Left renal cortex interstitium (tissue), 4 donors: ENCODE measurements around the gene CORO1A. TPM values are rescaled to one million over a fixed set of nuclear protein-coding genes. Genes with fewer than 3 reads are reported as not detected.
A peak's percentile ranks its signal among the peaks of the same experiment; 100 is the strongest.
"Not testable (repeated sequence)": the region's sequence is repeated elsewhere in the genome, so short reads cannot be mapped to it uniquely, and the experiment has no call there.

Experiments
- DNase-seq, 4 donors: peaks; one replicate each; pipeline ENCODE4 v3.0.0-alpha.2; 2013; ENCODE audit warnings: low read depth in 4 of 4, low spot score in 2 of 4, missing footprints in 1 of 4
- polyA plus RNA-seq, 4 donors: library from polyadenylated mRNA; unstranded; fragments of 120-200 nt; gene quantifications; one replicate each; pipeline ENCODE4 v1.2.1, GENCODE V29; 2013; ENCODE audit not compliant: insufficient read length in 4 of 4

CORO1A gene
- 10 to 100 TPM in 2 of 4 donors, 1 to 10 TPM in 2; 7.6 to 15.3 (median 11.2) TPM for polyA plus RNA-seq

DNA sequence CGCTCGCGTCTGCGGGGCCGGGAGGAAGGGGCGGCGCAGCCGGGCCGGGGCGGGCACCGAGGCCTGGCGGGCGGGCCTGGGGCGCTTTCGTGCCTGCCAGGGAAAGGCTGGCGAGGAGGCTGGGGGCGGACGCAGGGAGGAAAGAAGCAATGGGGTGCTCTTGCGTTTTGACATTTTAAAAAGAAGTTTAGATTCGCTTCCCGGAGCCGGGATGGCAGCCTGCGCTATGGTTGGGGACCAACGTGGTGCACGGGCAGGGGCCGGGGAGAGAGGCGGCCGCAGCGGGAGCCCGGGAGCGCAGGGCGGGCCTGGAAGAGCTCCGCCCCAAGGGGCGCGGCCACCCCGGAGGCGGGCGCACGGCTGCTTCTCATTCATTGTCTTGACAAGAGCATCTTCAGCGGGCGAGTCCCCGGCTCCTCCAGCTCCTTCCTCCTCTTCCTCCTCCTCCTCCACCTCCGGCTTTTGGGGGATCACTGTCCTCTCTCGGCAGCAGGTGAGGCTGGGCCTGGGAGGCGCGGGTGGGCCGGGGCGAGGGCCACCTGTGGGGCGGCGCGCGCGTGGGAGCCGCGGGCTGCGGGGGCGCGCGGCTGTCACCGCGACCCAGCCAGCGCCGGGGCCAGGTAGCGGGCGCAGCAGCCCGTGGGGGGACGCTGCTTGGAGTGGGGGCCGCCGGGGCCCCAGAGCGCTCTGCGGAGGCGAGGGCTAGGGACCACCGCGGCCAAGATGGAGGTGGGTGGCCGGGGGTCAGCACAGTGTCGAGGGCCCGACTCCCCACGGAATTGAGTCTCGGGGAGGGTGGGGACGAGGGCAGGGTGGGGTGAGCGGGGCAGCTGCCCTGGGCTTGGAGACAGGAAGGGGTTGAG is at the start of gene CORO1A:
Gene CORO1A, plus strand, starts transcription at position 370 of the 863 bp plus-strand sequence. CDS start 1,608 bp downstream, outside the sequence.
- DNase-seq, result peak; percentile 37 to 63 (median 56)

DNA sequence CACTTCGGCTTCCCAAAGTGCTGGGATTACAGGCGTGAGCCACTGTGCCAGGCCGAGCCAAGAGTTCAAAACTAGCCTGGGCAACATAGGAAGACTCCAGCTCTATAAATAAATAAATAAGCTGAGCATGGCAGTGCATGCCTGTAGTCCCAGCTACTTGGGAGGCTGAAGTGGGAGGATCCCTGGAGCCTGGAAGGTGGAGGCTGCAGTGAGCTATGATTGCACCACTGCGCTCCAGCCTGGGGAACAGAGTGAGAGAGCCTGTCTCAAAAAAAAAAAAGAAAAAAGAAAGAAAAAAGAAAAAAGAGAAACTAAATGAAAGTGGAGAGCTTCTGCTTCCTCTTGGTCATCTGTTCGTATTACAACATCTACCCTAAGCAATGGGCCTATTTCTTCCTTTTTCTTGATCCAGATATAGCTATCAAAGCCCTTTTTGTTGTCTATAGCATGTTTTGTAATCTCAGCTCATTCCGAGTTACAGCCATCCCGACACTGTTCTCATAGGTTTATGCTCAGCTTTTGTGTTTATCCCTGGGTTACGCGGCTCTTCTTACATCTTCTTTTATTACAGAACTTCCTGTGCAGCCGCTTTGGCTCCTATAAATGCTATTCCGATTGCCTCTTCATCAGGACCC is 46.3 kb upstream of the CORO1A start:
- no peak for DNase-seq

DNA sequence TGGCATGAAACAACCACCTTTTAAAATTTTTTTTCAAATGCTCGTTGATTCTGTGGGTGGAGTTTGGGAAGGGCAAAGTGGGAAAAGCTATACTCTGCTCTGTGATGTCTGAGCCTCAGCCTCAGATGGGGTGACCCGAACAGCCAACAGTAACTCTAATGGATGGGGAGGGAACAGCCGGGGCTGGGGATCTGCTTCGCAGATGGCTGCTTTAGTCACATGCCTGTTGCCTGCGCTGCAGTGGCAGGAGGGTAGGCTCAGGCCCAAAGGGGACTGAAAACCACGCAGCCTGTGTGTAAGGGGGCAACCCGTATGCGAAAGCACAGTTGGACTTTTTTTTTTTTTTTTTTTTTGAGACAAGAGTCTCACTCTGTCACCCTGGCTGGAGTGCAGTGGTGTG is 45.5 kb upstream of the CORO1A start:
- DNase-seq, result no peak

DNA sequence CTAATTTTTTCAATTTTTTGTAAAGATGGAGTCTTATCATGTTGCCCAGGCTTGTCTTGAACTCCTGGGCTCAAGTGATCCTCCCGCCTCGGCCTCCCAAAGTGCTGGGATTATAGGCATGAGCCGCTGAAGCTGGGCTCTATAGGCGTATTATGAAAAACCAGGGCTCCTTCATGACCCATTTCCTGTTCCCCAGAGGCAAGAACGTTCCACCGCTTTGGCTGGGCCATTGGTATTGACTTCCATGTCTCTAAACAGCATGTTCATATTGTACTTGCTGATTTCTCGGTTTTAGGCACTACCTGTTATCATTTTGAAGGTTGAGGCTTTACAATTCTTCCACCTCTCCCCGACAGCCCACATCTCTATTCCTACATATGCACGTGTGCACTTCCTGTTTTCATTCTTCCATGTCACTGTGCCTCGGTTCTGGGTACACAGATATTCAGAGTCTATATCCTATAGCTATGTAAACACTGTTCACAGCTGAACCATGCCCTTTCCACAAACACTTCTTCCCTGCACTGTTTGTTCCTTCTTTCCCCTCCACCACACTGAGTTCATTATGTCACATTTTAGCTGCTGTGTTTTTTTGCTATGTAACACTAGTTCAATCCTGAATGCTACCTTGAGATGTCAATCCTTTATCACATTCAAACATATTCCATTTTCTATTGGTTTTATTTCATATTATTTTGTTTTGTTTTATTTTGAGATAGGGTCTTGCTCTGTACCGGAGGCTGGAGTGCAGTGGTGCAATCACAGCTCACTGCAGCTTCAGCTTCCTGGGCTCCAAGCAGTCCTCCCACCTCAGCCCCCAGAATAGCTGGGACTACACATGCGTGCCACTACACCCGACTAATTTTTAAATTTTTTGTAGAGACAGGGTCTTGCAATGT is 43.6 kb upstream of the CORO1A start:
- no peak for DNase-seq

DNA sequence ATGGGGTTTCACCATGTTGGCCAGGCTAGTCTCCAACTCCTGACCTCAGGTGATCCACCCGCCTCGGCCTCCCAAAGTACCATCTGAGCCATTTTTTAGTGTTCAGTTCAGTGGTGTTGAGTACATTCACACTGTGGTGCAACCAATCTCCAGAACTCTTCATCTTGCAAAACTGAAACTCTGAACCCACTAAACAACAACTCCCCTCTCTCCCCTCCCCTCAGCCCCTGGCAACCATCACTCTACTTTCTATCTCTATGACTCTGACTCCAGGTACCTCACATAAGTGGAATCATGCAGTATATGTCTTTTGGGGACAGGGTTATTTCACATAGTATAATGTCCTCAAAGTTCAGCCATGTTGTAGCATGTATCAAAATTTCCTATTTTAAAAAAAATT is 41.7 kb upstream of the CORO1A start:
- no peak for DNase-seq

DNA sequence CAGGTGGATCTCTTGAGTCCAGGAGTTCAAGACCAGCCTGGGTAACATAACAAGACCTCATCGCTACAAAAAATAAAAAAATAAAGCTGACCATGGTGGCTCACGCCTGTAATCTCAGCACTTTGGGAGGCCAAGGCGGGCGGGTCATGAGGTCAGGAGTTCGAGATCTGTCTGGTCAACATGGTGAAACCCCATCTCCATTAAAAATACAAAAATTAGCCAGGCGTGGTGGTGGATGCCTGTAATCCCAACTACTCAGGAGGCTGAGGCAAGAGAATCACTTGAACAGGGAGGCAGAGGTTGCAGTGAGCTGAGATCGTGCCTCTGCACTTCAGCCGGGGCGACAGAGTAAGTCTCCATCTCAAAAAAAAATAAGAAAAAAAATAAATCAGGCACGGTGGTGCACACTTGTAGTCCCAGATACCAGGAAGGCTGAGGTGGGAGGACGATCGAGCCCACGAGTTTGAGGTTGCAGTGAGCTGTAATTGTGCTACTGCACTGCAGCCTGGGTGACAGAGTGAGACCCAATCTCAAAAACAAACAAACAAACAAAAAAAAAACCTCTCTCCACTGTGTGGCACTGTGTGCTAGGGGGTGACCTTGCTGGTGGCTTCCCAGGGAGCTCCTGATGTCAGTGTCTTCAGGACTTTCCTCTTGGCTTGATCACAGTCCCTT is 40.6 kb upstream of the CORO1A start:
- no peak for DNase-seq

DNA sequence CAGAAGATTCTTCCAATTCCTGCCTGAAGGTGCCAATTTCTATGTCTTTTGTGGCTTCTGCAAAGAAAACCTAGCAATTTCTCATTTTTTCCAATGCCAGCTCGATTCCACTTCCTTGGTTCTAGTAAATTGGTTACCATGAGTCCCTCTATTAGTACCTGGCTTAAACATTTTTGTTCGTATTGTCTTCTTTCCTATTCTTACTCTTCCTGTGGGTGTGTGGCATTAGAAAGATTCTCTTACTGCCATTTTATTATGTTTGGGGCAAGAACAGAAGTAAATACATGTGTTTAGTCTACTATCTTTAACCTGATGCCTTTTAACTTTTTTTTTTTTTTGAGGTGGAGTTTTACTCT is 40.1 kb upstream of the CORO1A start:
- DNase-seq, result no peak

DNA sequence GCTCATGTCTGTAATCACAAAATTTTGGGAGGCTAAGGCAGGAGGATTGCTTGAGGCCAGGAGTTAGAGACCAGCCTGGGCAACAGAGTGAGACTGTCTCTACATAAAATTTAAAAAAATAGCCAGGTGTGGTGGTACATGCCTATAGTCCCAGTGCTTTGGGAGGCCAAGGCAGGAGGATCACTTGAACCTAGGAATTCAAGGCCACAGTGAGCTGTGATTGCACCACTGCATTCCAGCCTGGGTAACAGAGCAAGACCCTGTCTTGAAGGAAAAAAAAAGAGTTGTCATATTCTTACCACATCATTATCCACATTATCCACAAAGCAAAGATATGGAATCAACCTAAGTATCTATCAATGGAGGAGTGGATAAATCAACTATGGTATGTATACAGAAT is 39.4 kb upstream of the CORO1A start:
- DNase-seq, result no peak

DNA sequence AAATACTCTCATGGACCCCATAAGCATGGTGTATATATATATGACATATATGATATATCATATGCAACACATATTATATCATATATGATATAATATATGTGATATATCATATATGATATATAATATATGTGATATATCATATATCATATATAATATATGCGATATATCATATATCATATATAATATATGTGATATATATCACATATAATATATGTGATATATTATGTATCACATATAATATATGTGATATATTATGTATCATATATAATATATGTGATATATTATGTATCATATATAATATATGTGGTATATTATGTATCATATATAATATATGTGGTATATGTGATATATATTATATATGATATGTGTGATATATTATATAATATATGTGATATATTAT is 38.5 kb upstream of the CORO1A start:
- DNase-seq, result no peak

DNA sequence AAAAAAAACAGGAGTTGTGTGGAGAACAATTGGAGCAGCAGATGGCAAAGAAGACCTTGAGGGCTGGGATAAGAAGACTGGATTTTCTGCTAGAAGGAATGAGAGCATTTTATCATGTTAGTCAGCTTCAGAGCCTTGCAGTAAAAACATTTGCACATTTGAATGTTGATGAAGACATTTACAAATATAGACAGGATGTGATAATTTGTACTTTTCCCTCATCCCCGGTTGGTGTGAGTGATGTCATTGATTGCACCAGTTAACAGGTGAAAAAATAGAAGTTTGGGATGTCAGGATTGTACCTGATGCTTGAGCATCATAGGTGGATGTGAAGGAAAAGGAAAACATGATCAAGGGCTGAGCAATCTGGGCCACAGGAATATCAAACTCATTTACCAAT is 37.7 kb upstream of the CORO1A start:
- no peak for DNase-seq

DNA sequence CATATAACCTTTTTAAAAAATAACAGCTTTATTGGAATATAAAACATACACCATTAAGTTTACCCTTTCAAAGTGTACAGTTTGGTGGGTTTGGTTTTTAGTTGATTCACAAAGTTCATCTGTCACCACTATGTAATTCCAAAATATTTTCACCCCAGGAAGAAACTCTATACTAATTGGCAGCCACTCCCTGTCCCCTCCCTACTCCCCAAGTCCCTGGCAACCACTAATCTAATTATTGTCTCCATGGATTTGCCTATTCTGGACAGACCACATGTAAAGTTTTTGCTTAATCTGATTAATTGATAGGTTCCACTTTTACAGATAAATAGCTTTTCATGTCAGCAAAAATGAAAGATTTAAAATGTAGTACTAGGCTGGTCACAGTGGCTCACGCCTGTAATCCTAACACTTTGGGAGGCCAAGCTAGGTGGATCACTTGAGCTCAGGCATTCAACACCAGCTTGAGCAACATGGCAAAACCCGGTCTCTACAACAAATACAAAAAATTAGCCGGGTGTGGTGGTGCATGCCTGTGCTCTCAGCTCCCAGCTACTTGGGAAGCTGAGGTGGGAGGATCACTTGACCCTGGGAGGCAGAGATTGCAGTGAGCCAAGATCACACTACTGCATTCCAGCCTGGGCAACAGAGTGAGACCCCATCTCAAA is 35.4 kb upstream of the CORO1A start:
- DNase-seq, result no peak

DNA sequence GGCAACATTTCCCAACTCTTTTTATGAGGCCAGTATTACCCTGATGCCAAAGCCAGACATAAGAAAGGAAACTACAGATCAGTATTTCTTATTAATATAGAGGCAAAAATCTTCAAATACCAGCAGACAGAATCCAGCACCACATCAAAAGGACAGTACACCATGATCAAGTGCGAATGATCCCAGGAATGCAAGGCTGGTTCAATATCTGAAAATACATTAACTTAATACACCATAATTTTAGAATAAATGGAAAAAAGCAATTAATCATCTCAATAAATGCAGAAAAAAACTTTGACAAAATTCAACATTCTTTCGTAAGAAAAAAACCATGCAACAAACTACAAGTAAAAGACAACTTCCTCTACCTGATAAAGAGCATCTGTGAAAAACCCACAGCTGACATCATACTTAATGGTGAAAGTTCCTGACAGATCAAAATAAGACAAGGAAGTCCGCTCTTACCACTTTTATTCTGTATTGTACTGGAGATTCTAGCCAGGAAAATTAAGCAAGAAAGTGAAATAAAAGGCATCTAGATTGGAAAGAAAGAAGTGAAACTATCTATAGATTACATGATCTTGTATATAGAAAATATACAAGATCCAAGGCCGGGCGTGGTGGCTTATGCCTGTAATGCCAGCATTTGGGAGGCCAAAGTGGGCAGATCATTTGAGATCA is 34.0 kb upstream of the CORO1A start:
- DNase-seq, result no peak

DNA sequence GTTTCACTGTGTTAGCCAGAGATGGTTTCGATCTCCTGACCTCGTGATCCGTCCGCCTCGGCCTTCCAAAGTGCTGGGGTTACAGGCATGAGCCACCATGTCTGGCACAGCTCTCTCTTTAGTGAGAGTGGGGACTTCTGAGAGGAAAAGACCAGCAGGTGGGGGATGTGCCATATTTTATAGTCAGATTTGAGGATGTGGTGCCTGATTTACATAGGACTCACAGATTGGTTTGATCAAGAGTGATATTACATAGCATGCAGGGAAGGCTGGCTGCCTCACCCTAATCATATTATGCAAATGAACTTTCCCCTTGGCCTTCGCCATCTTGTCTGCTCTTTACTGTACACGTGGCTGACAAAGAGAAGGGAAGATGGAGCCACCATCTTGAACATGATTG is 32.3 kb upstream of the CORO1A start:
- DNase-seq, result no peak

DNA sequence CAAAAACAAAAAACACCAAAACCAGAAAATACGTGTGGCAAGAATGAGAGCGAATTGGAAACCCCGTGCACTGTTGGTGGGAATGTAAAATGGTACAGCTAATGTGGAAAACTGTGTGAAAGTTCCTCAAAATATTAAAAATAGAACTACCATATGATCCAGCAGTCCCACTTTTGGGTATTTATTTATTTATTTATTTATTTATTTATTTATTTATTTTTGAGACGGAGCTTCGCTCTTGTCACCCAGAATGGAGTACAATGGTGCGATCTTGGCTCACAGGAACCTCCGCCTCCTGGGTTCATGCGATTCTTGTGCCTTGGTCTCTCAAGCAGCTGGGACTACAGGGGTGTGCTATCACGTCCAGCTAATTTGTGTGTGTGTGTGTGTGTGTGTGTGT is 30.9 kb upstream of the CORO1A start:
- no peak for DNase-seq

DNA sequence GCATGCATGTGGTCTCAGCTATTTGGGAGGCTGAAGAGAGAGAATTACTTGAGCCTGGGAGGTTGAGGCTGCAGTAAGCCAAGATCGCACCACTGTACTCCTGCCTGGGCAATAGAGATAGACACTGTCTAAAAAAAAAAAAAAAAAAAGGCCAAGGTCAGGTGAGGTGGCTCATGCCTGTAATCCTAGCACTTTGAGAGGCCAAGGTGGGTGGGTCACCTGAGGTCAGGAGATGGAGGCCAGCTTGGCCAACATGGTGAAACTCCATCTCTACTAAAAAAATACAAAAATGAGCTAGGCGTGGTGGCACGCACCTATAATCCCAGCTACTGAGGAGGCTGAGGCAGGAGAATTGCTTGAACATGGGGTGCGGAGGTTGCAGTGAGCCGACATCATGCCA is 28.2 kb upstream of the CORO1A start:
- DNase-seq, result no peak

DNA sequence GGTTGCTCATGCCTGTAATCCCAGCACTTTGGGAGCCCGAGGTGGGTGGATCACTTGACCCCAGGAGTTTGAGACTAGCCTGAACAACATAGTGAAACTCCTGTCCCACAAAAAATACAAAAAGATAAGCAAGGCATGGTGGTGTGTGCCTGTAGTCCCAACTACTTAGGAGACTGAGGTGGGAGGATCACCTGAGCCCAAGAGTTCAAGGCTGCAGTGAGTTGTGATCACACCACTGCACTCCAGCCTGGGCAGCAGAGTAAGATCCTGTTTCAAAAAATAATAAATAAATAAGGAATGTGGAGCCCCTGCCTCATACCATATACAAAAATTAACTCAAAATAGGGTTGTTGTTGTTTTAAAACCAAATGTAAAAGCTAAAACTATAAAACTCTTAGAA is 26.2 kb upstream of the CORO1A start:
- DNase-seq, result no peak

DNA sequence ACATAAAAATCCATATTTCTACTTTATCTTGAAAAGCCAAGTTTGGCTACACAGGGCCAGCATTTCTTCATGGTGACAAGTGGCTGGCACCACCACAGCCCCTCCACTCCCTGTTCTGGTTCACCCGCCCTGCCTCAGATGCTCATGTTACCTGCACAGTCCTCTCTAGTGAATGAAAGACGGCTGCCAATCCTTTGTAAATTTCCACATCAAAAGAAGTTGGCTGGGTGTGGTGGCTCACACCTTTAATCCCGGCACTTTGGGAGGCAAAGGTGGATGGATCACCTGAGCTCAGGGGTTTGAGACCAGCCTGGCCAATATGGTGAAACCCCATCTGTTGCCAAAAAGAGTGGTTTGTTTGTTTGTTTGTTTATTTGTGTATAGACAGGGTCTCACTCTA is 19.9 kb upstream of the CORO1A start:
- no peak for DNase-seq

DNA sequence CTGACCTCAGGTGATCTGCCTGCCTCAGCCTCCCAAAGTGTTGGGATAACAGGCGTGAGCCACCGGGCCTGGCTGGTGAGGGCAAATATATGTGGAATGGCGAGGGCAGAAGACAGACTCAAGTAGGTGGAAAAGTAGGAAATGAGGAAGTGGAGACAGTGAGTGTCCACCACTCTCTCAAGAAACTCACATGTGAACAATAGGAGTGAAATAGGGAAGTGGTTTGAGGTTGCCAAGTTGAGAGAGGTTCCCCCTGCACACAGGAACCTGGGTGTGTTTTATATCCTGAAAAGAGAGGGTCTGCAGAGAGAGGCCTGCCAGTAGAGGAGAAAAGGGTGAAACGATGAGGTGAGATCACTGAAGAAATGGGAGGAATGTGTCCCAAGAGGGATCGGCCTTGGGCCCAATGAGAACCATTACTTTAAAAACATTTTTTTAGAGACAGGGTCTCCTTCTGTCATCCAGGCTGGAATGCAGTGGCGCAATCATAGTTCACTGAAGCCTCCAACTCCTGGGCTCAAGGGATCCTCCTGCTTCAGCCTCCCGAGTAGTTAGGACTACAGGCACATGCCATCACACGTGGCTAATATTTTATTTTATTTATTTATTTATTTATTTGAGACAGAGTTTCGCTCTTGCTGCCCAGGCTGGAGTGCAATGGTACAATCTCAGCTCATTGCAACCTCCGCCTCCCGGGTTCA is 17.1 kb upstream of the CORO1A start:
- no peak for DNase-seq

DNA sequence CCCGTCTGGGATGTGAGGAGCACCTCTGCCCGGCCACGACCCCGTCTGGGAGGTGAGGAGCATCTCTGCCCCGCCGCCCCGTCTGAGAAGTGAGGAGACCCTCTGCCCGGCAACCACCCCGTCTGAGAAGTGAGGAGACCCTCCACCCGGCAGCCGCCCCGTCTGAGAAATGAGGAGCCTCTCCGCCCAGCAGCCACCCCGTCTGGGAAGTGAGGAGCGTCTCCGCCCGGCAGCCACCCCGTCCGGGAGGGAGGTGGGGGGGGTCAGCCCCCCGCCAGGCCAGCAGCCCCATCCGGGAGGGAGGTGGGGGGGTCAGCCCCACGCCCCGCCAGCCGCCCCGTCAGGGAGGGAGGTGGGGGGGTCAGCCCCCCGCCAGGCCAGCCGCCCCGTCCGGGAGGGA is 14.7 kb upstream of the CORO1A start:
- DNase-seq, result not testable (repeated sequence)
